H1 (cell line): ENCODE data around the gene HEBP2. TPM values are rescaled to one million over a fixed set of nuclear protein-coding genes. Genes with fewer than 3 reads are reported as not detected.

Experiments used
- CTCF ChIA-PET: fragments of 300-600 bp; sonication (Branson Sonifier 250); formaldehyde crosslinking; loops from one replicate; lab custom pipeline; 2021; ENCODE audit not compliant: partially characterized antibody; lab: Charles Lee
- POLR2A ChIA-PET: fragments of 300-600 bp; sonication (Branson Sonifier 250); formaldehyde crosslinking; loops from one replicate; lab custom pipeline; 2021; ENCODE audit warnings: inconsistent platforms; ENCODE audit not compliant: partially characterized antibody; lab: Charles Lee
- DNase-seq, 2 experiments: peaks; one replicate each; pipeline versions ENCODE4 v3.0.0 to v3.0.0-alpha.2; 2010 to 2022; ENCODE audit warnings: low spot score in 2 of 2, low read depth in 1 of 2, mixed read lengths in 1 of 2
- FAIRE-seq: peaks from 2 replicates; lab custom pipeline; 2011; peaks lifted over from hg19 to GRCh38; lab: Jason Lieb, UNC
- H2AFZ ChIP-seq: 2 replicates; pipeline ENCODE4 v1.8.1; 2012; ENCODE audit warnings: low read length, inconsistent platforms
- H2AK5ac ChIP-seq: 2 replicates; pipeline ENCODE4 v1.6.1; 2013; ENCODE audit warnings: low read depth, low read length
- H2BK120ac ChIP-seq: replicated peaks from 2 replicates; pipeline ENCODE3; 2013; ENCODE audit warnings: low read depth, low read length, inconsistent platforms
- H2BK12ac ChIP-seq: 2 replicates; pipeline ENCODE4 v1.6.1; 2013; ENCODE audit warnings: low read depth, low read length
- H2BK15ac ChIP-seq: 2 replicates; pipeline ENCODE4 v1.6.1; 2013; ENCODE audit warnings: low read length
- H2BK20ac ChIP-seq: 2 replicates; pipeline ENCODE4 v1.6.1; 2013; ENCODE audit warnings: low read length
- H2BK5ac ChIP-seq: 2 replicates; pipeline ENCODE4 v1.6.1; 2013; ENCODE audit warnings: low read depth, low read length
- H3K14ac ChIP-seq: 2 replicates; pipeline ENCODE4 v1.6.1; 2013; ENCODE audit warnings: inconsistent platforms; ENCODE audit not compliant: insufficient read length
- H3K18ac ChIP-seq: 2 replicates; pipeline ENCODE4 v1.6.1; 2013; ENCODE audit warnings: low read length; ENCODE audit errors: extremely low read depth
- H3K23ac ChIP-seq: 2 replicates; pipeline ENCODE4 v1.6.1; 2013; ENCODE audit warnings: inconsistent platforms; ENCODE audit not compliant: insufficient read length
- H3K23me2 ChIP-seq: 2 replicates; pipeline ENCODE4 v1.6.1; 2013; ENCODE audit warnings: low read depth, low read length
- H3K27ac ChIP-seq: 2 replicates; pipeline ENCODE4 v1.6.1; 2011; ENCODE audit warnings: low read depth, low read length, inconsistent platforms
- H3K27me3 ChIP-seq, 4 experiments: replicated peaks in 1 of 4; 1 replicate in 1 of 4; 2 replicates in 3 of 4; pipeline versions ENCODE4 v1.6.1 to v1.8.1; 2011 to 2013; ENCODE audit warnings: low read length in 3 of 4, mild to moderate bottlenecking in 3 of 4, inconsistent platforms in 2 of 4, mixed read lengths in 2 of 4, moderate library complexity in 1 of 4; ENCODE audit not compliant: control insufficient read depth in 3 of 4, insufficient read depth in 3 of 4; ENCODE audit errors: extremely low read depth in 1 of 4
- H3K36me3 ChIP-seq, 4 experiments: 2 replicates each; pipeline versions ENCODE4 v1.6.1 to v1.8.1; 2011 to 2013; ENCODE audit warnings: mild to moderate bottlenecking in 4 of 4, low read length in 3 of 4, moderate library complexity in 2 of 4, control low read depth in 1 of 4, inconsistent platforms in 1 of 4; ENCODE audit not compliant: insufficient read depth in 4 of 4, control insufficient read depth in 2 of 4
- H3K4ac ChIP-seq: replicated peaks from 2 replicates; pipeline ENCODE3; 2013; ENCODE audit warnings: low read length, low read depth, mixed read lengths, inconsistent platforms; ENCODE audit not compliant: insufficient read length
- H3K4me1 ChIP-seq, 4 experiments: replicated peaks in 1 of 4; 1 replicate in 1 of 4; 2 replicates in 3 of 4; pipeline versions ENCODE4 v1.6.1 to v1.8.1; 2011 to 2013; ENCODE audit warnings: low read length in 3 of 4, inconsistent platforms in 2 of 4, mixed read lengths in 1 of 4; ENCODE audit not compliant: insufficient read depth in 4 of 4, control insufficient read depth in 3 of 4
- H3K4me2 ChIP-seq, 2 experiments: 2 replicates each; pipeline versions ENCODE4 v1.6.1 to v1.8.1; 2011 to 2013; ENCODE audit warnings: low read depth in 2 of 2, low read length in 2 of 2, control low read depth in 1 of 2, inconsistent platforms in 1 of 2, mild to moderate bottlenecking in 1 of 2; ENCODE audit not compliant: insufficient read depth in 1 of 2
- H3K4me3 ChIP-seq, 4 experiments: fragments of 200-600, 300-600 bp in 1 of 4; sonication (generic), shearing (Covaris generic), sonication (Bioruptor Twin) in 1 of 4; 2 replicates each; pipeline versions ENCODE4 v1.5.1 to v1.8.1; 2011 to 2016; ENCODE audit warnings: low read length in 4 of 4, low read depth in 3 of 4, control low read depth in 2 of 4, inconsistent platforms in 2 of 4, mild to moderate bottlenecking in 2 of 4, mixed read lengths in 1 of 4, moderate library complexity in 1 of 4; ENCODE audit not compliant: insufficient read depth in 2 of 4; ENCODE audit errors: extremely low read depth in 1 of 4
- H3K56ac ChIP-seq: replicated peaks from 2 replicates; pipeline ENCODE3; 2013; ENCODE audit warnings: low read depth, mild to moderate bottlenecking, mixed read lengths, low read length, inconsistent platforms; ENCODE audit not compliant: insufficient read length
- H3K79me1 ChIP-seq: 2 replicates; pipeline ENCODE4 v1.6.1; 2013; ENCODE audit warnings: low read depth, low read length, control low read depth
- H3K79me2 ChIP-seq, 2 experiments: 2 replicates each; pipeline versions ENCODE4 v1.6.1 to v1.8.1; 2012 to 2013; ENCODE audit warnings: low read length in 2 of 2, mild to moderate bottlenecking in 2 of 2, inconsistent platforms in 1 of 2; ENCODE audit not compliant: insufficient read depth in 2 of 2, control insufficient read depth in 1 of 2
- H3K9ac ChIP-seq, 4 experiments: replicated peaks in 1 of 4; 1 replicate in 1 of 4; 2 replicates in 3 of 4; pipeline versions ENCODE4 v1.6.1 to v1.8.1; 2011 to 2013; ENCODE audit warnings: low read depth in 3 of 4, low read length in 3 of 4, control low read depth in 2 of 4, mild to moderate bottlenecking in 2 of 4, moderate library complexity in 2 of 4, inconsistent platforms in 1 of 4; ENCODE audit errors: extremely low read depth in 1 of 4
- H3K9me3 ChIP-seq, 2 experiments: 2 replicates each; pipeline versions ENCODE4 v1.6.1 to v1.8.1; 2012 to 2013; ENCODE audit warnings: mild to moderate bottlenecking in 2 of 2, moderate library complexity in 2 of 2, control low read depth in 1 of 2, inconsistent platforms in 1 of 2, low read depth in 1 of 2, low read length in 1 of 2, mixed read lengths in 1 of 2; ENCODE audit not compliant: insufficient read depth in 2 of 2
- H4K20me1 ChIP-seq, 2 experiments: replicated peaks in 1 of 2; 2 replicates each; pipeline versions ENCODE3 to v1.8.1; 2011 to 2013; ENCODE audit warnings: inconsistent platforms in 2 of 2, low read length in 2 of 2, mild to moderate bottlenecking in 1 of 2; ENCODE audit not compliant: insufficient read depth in 2 of 2, control insufficient read depth in 1 of 2
- H4K5ac ChIP-seq: 2 replicates; pipeline ENCODE4 v1.6.1; 2013; ENCODE audit warnings: low read length, low read depth, mixed read lengths, inconsistent platforms; ENCODE audit not compliant: insufficient read length
- H4K8ac ChIP-seq: 2 replicates; pipeline ENCODE4 v1.8.0; 2013; ENCODE audit warnings: mild to moderate bottlenecking, moderate library complexity, low read length, inconsistent platforms; ENCODE audit not compliant: insufficient read depth; ENCODE audit errors: extremely low read depth
- H4K91ac ChIP-seq: replicated peaks from 2 replicates; pipeline ENCODE3; 2013; ENCODE audit warnings: low read length, mixed read lengths, inconsistent platforms; ENCODE audit not compliant: insufficient read length
- GABPA ChIP-seq: IDR thresholded peaks from 2 replicates; pipeline ENCODE4 v1.6.1; 2011; ENCODE audit warnings: mild to moderate bottlenecking, low read length, moderate library complexity, borderline replicate concordance; ENCODE audit not compliant: insufficient read depth
- RAD21 ChIP-seq, 2 experiments: IDR thresholded peaks in 1 of 2; conservative IDR thresholded peaks in 1 of 2; 2 replicates each; pipeline ENCODE4 v1.6.1; 2011; ENCODE audit warnings: low read depth in 2 of 2, low read length in 2 of 2, improper control_type of control experiment in 1 of 2, inconsistent platforms in 1 of 2, mild to moderate bottlenecking in 1 of 2, moderate library complexity in 1 of 2
- WGBS, 2 experiments: shearing (Covaris generic) in 1 of 2; methylation state at CpG; one replicate each; pipeline versions ENCODE4 v1.1.6 to v1.1.7; 2013 to 2015; ENCODE audit warnings: low lambda C conversion rate in 2 of 2, mixed read lengths in 2 of 2, inconsistent platforms in 1 of 2, low coverage in 1 of 2, missing lambda C conversion rate in 1 of 2; ENCODE audit not compliant: insufficient replicate concordance in 2 of 2, insufficient coverage in 1 of 2, insufficient read length in 1 of 2; ENCODE audit errors: extremely low coverage in 1 of 2, missing lambda C conversion rate in 1 of 2; 5-methylcytosine and 5-hydroxymethylcytosine counted together
- polyA plus RNA-seq, 7 experiments: library from polyadenylated mRNA; depleted of rRNA in 3 of 7; stranded (reverse) in 5 of 7; unstranded in 2 of 7; fragments of >200 nt in 5 of 7; fragments of 200-250 nt in 2 of 7; gene quantifications; 1 replicate in 5 of 7; 2 replicates in 1 of 7; 4 replicates in 1 of 7; pipeline versions ENCODE4 v1.2.1 to v1.2.3, GENCODE V29; 2011 to 2013; ENCODE audit warnings: missing spikeins in 2 of 7, mixed read lengths in 2 of 7
- total RNA-seq: library from RNA; stranded (reverse); fragmentation: NEBNext Ultra II Directional; extraction: Animal tissue kit (Norgen Biotek cat#: 25700); gene quantifications from 2 replicates; pipeline ENCODE4 v1.2.1, GENCODE V29; 2021

HEBP2 gene
- total and polyA plus RNA-seq, 2 of the 8 experiments (the other 6 are each of a cell fraction or from before 2014, with no cell fraction given), result 6.5 to 37.9 TPM

DNA sequence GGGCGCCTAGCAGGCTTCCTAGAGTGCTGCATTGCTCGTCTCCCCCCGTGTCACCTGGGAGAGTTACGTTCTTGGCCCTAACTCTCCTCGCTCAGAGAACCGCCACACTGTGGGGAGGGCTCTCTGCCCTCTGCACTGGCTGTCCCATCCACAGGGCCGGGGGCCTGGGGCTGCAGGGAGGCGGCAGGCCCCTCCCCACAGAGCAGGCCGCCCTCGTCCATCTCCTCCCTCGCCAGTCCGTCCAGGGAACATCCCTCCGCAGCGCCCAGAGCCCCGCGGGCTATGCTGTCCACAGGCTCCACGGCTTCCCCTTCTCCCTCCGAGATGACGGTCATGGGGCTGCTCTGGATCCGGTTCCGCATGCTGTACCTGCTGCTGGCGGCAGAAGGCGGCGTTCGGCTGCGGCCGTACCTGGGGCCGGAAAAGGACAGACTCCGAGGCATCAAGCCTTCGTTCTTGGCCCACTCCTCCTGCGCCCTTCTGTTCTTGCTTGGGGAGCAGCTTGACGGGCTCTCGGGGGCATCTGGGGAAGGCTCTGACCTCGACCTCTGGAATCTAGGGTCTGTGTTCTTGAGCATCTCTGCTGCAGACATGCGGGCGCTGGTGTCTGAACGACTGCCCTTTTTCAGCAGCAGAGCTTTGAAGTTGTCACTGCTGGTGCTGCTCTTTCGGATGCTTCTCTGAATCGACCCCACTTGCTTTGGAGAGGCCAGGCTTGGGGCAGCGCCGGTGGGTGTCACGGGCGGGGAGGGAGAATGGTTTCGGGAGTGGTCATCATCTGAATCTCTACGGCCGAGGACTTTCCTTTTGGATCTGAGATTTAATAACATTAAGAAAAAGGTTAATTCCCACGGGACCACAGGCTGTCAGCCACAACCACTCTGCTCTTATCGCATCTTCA is 20.2 kb downstream of the HEBP2 start:
- no peak overlapping the region for H2AFZ ChIP-seq
- H3K4me2 ChIP-seq, result no peak overlapping the region
- WGBS, 2 experiments, result 95% methylated on average over 41 of the region's 48 CpGs; no CpG with 5 or more reads in 1 of the 2 experiments
- no peak overlapping the region for H3K4me3 ChIP-seq
- no peak overlapping the region for H4K91ac ChIP-seq
- no peak overlapping the region for H3K14ac ChIP-seq
- no peaks in the 10 kb centered on the region for H3K9me3 ChIP-seq
- no peaks in the 10 kb centered on the region for H3K23me2 ChIP-seq
- TF ChIP-seq GABPA, result no peak
- peak in 1 of 2 experiments; percentile 30; a peak in 1 of 4 replicates for TF ChIP-seq RAD21 (IDR thresholded peaks at IDR 0.05 in 1 of 2, conservative IDR thresholded peaks at IDR 0.05 in 1 of 2; ENCODE audit: low read depth in 2 of 2, low read length in 2 of 2)
- TF ChIP-seq, all 59 proteins: peak for 1
- no peaks in the 10 kb centered on the region for H3K79me2 ChIP-seq
- H3K27me3 ChIP-seq, result no peaks in the 10 kb centered on the region
- H4K5ac ChIP-seq, result no peak overlapping the region
- no peak overlapping the region for H2BK20ac ChIP-seq
- H3K56ac ChIP-seq, result no peak overlapping the region
- no peaks in the 10 kb centered on the region for H3K4me1 ChIP-seq
- no peak overlapping the region for H2BK5ac ChIP-seq
- DNase-seq (no peak), FAIRE-seq (no peak)
- no peak overlapping the region for H2BK12ac ChIP-seq
- no peaks in the 10 kb centered on the region for H4K20me1 ChIP-seq
- H3K36me3 ChIP-seq, result peaks cover 0 to 12% (median 6%) of the 10 kb centered on the region in 4 experiments; a peak in 3 of 8 replicates
- no peak overlapping the region for H2BK120ac ChIP-seq
- H3K4ac ChIP-seq, result no peak overlapping the region
- CTCF ChIA-PET, result interaction anchor here (0.6 to 11.4 kb wide), 10 partner anchors 12 to 308 kb away, joined by 3 to 192 read pairs (median 4); no protein-coding TSS in a partner anchor
- POLR2A ChIA-PET, result no interaction called here
- no peak overlapping the region for H2AK5ac ChIP-seq
- peak overlapping the region; percentile 26; the same call in 1 of the 2 replicates for H4K8ac ChIP-seq
- H2BK15ac ChIP-seq, result no peak overlapping the region
- no peak overlapping the region for H3K18ac ChIP-seq
- no peaks in the 10 kb centered on the region; the same call in 1 of the 2 replicates for H3K79me1 ChIP-seq
- no peak overlapping the region for H3K23ac ChIP-seq
- H3K27ac ChIP-seq, result no peak overlapping the region
- no peak overlapping the region for H3K9ac ChIP-seq
